ENCODE data around the gene BTLA.

BTLA gene

DNA sequence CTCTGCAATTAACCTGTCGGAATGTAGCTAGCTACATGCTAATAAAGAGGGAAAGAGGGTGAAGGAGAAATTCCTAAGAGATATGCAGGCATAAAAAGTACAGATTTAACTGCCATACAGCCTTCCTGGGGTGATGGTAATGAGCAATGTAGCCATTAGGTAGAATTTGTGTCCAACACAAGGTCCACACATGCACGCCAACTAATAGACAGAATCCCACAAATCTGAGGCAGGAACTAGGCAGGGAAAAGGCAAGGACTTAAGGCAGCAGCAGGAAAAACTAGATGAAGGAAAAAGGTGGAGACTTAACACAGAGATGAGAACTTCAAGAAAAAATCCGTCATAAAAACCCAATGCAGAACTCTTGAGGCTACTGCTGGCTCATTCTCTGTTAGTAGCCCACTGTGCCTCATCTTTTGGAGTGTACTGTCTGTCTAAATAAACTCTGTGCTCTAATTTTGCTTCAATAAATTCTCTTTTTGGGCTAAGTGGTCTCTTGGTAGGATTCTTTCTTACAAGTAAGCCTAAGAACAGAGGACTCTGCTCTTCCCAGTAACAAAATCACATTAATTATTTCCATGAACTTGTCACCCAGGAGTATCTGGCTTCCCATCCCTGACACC, 81.5 kb downstream of the BTLA start:
- Histone ChIP-seq H3K79me2 (ENCODE audit: low read length) (no peaks in the 10 kb centered on the region), H3K36me3 (replicated peaks; ENCODE audit: insufficient read depth, low read length) (no peaks in the 10 kb centered on the region), H2AFZ (ENCODE audit: low read length) (no peak overlapping the region), H3K9me2 (replicated peaks; ENCODE audit: insufficient read depth, low read length) (no peaks in the 10 kb centered on the region), H3F3A (ENCODE audit: insufficient read depth, low read length) (no peaks in the 10 kb centered on the region), H3K4me2 (ENCODE audit: low read depth, low read length) (no peak overlapping the region), H3K27me3 (replicated peaks; ENCODE audit: insufficient read depth, low read length) (no peaks in the 10 kb centered on the region), H3K27ac (ENCODE audit: low read length) (no peak overlapping the region), H3K9ac (ENCODE audit: low read length) (no peak overlapping the region), H3K4me3 (ENCODE audit: low read length) (no peak overlapping the region), H3K4me1 (ENCODE audit: low read length) (no peaks in the 10 kb centered on the region), H3K9me3 (replicated peaks; ENCODE audit: insufficient read depth, low read length) (no peaks in the 10 kb centered on the region), H4K20me1 (ENCODE audit: insufficient read depth, low read length) (no peaks in the 10 kb centered on the region)
- TF ChIP-seq, protein P1, sequence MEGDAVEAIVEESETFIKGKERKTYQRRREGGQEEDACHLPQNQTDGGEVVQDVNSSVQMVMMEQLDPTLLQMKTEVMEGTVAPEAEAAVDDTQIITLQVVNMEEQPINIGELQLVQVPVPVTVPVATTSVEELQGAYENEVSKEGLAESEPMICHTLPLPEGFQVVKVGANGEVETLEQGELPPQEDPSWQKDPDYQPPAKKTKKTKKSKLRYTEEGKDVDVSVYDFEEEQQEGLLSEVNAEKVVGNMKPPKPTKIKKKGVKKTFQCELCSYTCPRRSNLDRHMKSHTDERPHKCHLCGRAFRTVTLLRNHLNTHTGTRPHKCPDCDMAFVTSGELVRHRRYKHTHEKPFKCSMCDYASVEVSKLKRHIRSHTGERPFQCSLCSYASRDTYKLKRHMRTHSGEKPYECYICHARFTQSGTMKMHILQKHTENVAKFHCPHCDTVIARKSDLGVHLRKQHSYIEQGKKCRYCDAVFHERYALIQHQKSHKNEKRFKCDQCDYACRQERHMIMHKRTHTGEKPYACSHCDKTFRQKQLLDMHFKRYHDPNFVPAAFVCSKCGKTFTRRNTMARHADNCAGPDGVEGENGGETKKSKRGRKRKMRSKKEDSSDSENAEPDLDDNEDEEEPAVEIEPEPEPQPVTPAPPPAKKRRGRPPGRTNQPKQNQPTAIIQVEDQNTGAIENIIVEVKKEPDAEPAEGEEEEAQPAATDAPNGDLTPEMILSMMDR (IDR thresholded peaks at IDR 0.05; ENCODE audit: low read length): no peak
- no peak for TF ChIP-seq EZH2phosphoT487 (IDR thresholded peaks at IDR 0.05; ENCODE audit: low read length)
- no peak for TF ChIP-seq EZH2 (optimal IDR thresholded peaks at IDR 0.05; ENCODE audit: low read depth, low read length)
- no peak for DNase-seq

DNA sequence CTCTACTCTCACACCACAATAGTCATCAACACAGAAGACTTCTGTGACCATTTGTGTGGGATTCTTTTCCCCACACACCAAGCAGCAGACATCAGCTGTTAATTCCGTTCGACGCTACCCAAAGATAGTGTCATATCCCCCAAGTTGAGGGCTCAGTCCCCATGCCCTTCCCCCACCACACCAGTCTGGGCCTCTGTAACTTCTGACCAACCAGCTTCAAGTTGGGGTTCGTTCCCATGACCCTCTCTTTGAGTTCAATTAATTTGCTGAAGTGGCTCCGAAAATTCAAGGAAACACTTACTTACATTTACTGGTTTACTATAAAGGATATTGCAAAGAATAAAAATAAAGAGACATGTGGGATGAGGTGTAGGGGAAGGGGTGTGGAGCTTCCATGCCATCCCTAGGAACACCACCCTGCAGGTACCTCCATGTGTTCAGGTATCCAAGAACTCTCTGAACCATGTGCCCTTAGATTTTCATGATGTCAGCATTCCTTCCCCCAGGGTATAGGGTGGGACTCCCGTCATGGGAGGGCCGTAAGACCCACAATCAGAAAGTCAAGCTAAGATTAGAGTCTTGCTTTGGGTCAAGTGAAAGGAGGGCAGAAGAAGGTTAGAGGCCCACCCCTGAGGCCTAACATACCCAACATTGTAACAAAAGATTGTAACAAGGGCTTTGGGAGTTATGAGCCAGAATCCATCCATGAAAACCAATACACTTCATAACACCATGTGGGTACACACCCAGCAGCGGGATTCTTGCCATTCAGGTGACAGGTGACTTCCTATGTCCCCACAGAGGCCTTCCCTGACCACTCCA, 82.7 kb downstream of the BTLA start:
- H3K9me2 ChIP-seq (replicated peaks; ENCODE audit: insufficient read depth, low read length): no peaks in the 10 kb centered on the region
- no peaks in the 10 kb centered on the region for H3K79me2 ChIP-seq (ENCODE audit: low read length)
- no peaks in the 10 kb centered on the region for H3K27me3 ChIP-seq (replicated peaks; ENCODE audit: insufficient read depth, low read length)
- H3K9me3 ChIP-seq (replicated peaks; ENCODE audit: insufficient read depth, low read length): no peaks in the 10 kb centered on the region
- H3K4me3 ChIP-seq (ENCODE audit: low read length): no peak overlapping the region
- no peak overlapping the region for H2AFZ ChIP-seq (ENCODE audit: low read length)
- no peak overlapping the region for H3K4me2 ChIP-seq (ENCODE audit: low read depth, low read length)
- H3K27ac ChIP-seq (ENCODE audit: low read length): no peak overlapping the region
- H3K4me1 ChIP-seq (ENCODE audit: low read length): no peaks in the 10 kb centered on the region
- no peaks in the 10 kb centered on the region for H3F3A ChIP-seq (ENCODE audit: insufficient read depth, low read length)
- no peaks in the 10 kb centered on the region for H4K20me1 ChIP-seq (ENCODE audit: insufficient read depth, low read length)
- H3K36me3 ChIP-seq (replicated peaks; ENCODE audit: insufficient read depth, low read length): no peaks in the 10 kb centered on the region
- no peak for TF ChIP-seq EZH2phosphoT487 (IDR thresholded peaks at IDR 0.05; ENCODE audit: low read length)
- TF ChIP-seq, protein P1 (IDR thresholded peaks at IDR 0.05; ENCODE audit: low read length): no peak
- no peak for TF ChIP-seq EZH2 (optimal IDR thresholded peaks at IDR 0.05; ENCODE audit: low read depth, low read length)
- no peak overlapping the region for H3K9ac ChIP-seq (ENCODE audit: low read length)
- DNase-seq: no peak

DNA sequence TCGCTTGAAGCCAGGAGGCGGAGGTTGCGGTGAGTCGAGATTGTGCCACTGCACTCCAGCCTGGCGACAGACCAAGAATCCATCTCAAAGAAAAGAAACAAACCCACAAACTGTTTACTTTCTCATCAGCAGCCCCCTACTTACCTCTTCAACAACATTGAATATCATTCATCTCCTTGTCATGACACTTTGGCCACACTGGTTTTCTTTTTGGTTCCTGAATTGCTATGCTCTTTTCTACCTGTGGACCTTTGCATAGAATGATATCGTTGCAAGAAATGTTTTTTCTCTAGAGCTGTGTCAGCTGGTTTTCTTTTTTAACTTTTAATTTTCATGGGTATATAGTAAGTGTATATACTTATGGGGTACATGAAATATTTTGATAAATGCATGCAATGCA, 83.9 kb downstream of the BTLA start:
- no peaks in the 10 kb centered on the region for H3K4me1 ChIP-seq (ENCODE audit: low read length)
- H3K79me2 ChIP-seq (ENCODE audit: low read length): no peaks in the 10 kb centered on the region
- no peak overlapping the region for H3K4me3 ChIP-seq (ENCODE audit: low read length)
- H3K9me3 ChIP-seq (replicated peaks; ENCODE audit: insufficient read depth, low read length): no peaks in the 10 kb centered on the region
- TF ChIP-seq EZH2phosphoT487 (IDR thresholded peaks at IDR 0.05; ENCODE audit: low read length): no peak
- TF ChIP-seq EZH2 (optimal IDR thresholded peaks at IDR 0.05; ENCODE audit: low read depth, low read length): no peak
- no peak for DNase-seq
- H3K9ac ChIP-seq (ENCODE audit: low read length): no peak overlapping the region
- H3K4me2 ChIP-seq (ENCODE audit: low read depth, low read length): no peak overlapping the region
- H3F3A ChIP-seq (ENCODE audit: insufficient read depth, low read length): no peaks in the 10 kb centered on the region
- H3K9me2 ChIP-seq (replicated peaks; ENCODE audit: insufficient read depth, low read length): no peaks in the 10 kb centered on the region
- H3K27ac ChIP-seq (ENCODE audit: low read length): no peak overlapping the region
- H2AFZ ChIP-seq (ENCODE audit: low read length): no peak overlapping the region
- H3K27me3 ChIP-seq (replicated peaks; ENCODE audit: insufficient read depth, low read length): no peaks in the 10 kb centered on the region
- H4K20me1 ChIP-seq (ENCODE audit: insufficient read depth, low read length): no peaks in the 10 kb centered on the region
- H3K36me3 ChIP-seq (replicated peaks; ENCODE audit: insufficient read depth, low read length): no peaks in the 10 kb centered on the region
